ENCODE measurements around the gene PERM1. TPM values are rescaled to one million over a fixed set of nuclear protein-coding genes. Genes with fewer than 3 reads are reported as not detected.

The PERM1 gene
- total and polyA plus RNA-seq, 2 of the 13 experiments (the other 11 are each of a cell fraction or from before 2014, with no cell fraction given), result 0.04 to 0.29 TPM

DNA sequence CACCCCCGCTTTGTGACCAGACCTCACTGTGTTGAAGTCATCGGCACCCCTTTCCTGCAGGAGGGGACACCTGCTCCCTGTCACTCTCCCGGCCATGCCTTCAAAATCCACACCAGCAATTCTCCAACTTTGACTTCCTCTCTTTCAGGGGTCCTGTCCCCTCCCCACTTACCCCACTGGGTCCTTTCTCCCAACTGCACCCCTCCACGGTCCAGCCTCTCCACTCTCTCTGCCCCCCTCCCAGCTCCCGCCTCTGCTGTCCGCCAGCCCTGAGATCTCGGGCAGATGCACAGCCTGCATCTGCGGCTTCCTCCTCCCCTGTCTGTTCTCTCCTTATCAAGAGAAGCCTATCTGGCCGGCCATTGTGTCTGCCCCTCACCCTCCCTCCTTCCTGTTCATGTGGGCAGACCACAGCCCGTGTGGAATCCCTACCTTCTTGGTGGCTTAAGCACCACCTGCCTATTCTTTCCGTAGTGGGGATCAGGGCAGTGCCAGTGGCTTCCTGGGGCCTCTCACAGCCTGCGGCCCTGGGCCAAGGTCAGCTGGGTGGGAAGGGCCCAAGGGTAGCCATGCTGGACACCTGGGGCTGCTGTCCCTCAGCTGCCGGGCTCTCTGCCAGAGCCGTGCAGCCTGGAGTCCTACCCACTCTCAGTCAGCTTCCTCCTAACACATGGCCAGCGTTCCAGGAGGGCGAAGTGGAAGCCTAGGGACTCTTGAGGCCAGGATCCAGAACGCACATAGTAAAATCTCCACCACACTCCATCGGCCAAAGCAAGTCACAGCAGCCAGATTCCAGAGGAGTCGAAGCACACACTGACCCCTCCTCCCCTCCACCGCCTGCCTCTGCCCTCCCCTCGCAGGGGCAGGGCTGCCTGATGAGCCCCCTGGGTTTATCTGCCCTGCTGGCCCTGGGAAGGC lies 23.1 kb upstream of the PERM1 start (continued):
- TF ChIP-seq NR2F6 (IDR thresholded peaks at IDR 0.05) (peak; percentile 38), NR2F6 (CRISPR knock-in tag; IDR thresholded peaks at IDR 0.05) (peak; percentile 65), FOSL2 (CRISPR knock-in tag; IDR thresholded peaks at IDR 0.05) (0 out of 2 replicates have a peak, but pooled peaks have one; percentile 42), ZNF614 (CRISPR knock-in tag; IDR thresholded peaks at IDR 0.05; ENCODE audit: borderline replicate concordance) (0 out of 2 replicates have a peak, but pooled peaks have one; percentile 18), TAF1 (CRISPR knock-in tag; IDR thresholded peaks at IDR 0.05) (peak; percentile 50; the same call in 1 of the 2 replicates), CCAR2 (optimal IDR thresholded peaks at IDR 0.05; ENCODE audit: low read depth, low read length) (peak; percentile 89), ZNF792 (CRISPR knock-in tag; IDR thresholded peaks at IDR 0.05) (peak; percentile 63; the same call in 1 of the 2 replicates), ZNF780A (CRISPR knock-in tag; IDR thresholded peaks at IDR 0.05) (peak; percentile 48; the same call in 1 of the 2 replicates), ETV5 (CRISPR knock-in tag; IDR thresholded peaks at IDR 0.05; ENCODE audit: borderline replicate concordance) (peak; percentile 69; the same call in 1 of the 2 replicates), REL (CRISPR knock-in tag; conservative IDR thresholded peaks at IDR 0.05) (no peak; the same call in 1 of the 2 replicates), KDM3A (CRISPR knock-in tag; IDR thresholded peaks at IDR 0.05; ENCODE audit: low read depth) (0 out of 2 replicates have a peak, but pooled peaks have one; percentile 43), TBX2 (CRISPR knock-in tag; IDR thresholded peaks at IDR 0.05; ENCODE audit: borderline replicate concordance) (peak; percentile 75), PRMT3 (CRISPR knock-in tag; IDR thresholded peaks at IDR 0.05; ENCODE audit: borderline replicate concordance, low read depth) (peak; percentile 70; the same call in 1 of the 2 replicates), CENPX (CRISPR knock-in tag; IDR thresholded peaks at IDR 0.05) (no peak), FOXC1 (CRISPR knock-in tag; IDR thresholded peaks at IDR 0.05; ENCODE audit: borderline replicate concordance) (peak; percentile 71)
- TF ChIP-seq, protein P1, sequence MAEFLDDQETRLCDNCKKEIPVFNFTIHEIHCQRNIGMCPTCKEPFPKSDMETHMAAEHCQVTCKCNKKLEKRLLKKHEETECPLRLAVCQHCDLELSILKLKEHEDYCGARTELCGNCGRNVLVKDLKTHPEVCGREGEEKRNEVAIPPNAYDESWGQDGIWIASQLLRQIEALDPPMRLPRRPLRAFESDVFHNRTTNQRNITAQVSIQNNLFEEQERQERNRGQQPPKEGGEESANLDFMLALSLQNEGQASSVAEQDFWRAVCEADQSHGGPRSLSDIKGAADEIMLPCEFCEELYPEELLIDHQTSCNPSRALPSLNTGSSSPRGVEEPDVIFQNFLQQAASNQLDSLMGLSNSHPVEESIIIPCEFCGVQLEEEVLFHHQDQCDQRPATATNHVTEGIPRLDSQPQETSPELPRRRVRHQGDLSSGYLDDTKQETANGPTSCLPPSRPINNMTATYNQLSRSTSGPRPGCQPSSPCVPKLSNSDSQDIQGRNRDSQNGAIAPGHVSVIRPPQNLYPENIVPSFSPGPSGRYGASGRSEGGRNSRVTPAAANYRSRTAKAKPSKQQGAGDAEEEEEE (CRISPR knock-in tag; IDR thresholded peaks at IDR 0.05; ENCODE audit: borderline replicate concordance), result no peak
- TF ChIP-seq, protein P2, sequence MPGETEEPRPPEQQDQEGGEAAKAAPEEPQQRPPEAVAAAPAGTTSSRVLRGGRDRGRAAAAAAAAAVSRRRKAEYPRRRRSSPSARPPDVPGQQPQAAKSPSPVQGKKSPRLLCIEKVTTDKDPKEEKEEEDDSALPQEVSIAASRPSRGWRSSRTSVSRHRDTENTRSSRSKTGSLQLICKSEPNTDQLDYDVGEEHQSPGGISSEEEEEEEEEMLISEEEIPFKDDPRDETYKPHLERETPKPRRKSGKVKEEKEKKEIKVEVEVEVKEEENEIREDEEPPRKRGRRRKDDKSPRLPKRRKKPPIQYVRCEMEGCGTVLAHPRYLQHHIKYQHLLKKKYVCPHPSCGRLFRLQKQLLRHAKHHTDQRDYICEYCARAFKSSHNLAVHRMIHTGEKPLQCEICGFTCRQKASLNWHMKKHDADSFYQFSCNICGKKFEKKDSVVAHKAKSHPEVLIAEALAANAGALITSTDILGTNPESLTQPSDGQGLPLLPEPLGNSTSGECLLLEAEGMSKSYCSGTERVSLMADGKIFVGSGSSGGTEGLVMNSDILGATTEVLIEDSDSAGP (CRISPR knock-in tag; IDR thresholded peaks at IDR 0.05; ENCODE audit: borderline replicate concordance), result peak; percentile 62; the same call in 1 of the 2 replicates
- TF ChIP-seq, protein P3, sequence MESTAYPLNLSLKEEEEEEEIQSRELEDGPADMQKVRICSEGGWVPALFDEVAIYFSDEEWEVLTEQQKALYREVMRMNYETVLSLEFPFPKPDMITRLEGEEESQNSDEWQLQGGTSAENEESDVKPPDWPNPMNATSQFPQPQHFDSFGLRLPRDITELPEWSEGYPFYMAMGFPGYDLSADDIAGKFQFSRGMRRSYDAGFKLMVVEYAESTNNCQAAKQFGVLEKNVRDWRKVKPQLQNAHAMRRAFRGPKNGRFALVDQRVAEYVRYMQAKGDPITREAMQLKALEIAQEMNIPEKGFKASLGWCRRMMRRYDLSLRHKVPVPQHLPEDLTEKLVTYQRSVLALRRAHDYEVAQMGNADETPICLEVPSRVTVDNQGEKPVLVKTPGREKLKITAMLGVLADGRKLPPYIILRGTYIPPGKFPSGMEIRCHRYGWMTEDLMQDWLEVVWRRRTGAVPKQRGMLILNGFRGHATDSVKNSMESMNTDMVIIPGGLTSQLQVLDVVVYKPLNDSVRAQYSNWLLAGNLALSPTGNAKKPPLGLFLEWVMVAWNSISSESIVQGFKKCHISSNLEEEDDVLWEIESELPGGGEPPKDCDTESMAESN (CRISPR knock-in tag; conservative IDR thresholded peaks at IDR 0.05), result 0 out of 2 replicates have a peak, but pooled peaks have one; percentile 45
- TF ChIP-seq, protein P4, sequence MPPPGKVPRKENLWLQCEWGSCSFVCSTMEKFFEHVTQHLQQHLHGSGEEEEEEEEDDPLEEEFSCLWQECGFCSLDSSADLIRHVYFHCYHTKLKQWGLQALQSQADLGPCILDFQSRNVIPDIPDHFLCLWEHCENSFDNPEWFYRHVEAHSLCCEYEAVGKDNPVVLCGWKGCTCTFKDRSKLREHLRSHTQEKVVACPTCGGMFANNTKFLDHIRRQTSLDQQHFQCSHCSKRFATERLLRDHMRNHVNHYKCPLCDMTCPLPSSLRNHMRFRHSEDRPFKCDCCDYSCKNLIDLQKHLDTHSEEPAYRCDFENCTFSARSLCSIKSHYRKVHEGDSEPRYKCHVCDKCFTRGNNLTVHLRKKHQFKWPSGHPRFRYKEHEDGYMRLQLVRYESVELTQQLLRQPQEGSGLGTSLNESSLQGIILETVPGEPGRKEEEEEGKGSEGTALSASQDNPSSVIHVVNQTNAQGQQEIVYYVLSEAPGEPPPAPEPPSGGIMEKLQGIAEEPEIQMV (CRISPR knock-in tag; IDR thresholded peaks at IDR 0.05; ENCODE audit: low read depth), result peak; percentile 49; the same call in 1 of the 2 replicates
